H9 (cell line): Measurements from ENCODE around the gene FGFBP2. TPM values are rescaled to one million over a fixed set of nuclear protein-coding genes. Genes with fewer than 3 reads are reported as not detected.

Experiments used
- DNase-seq: peaks from one replicate; pipeline ENCODE4 v3.0.0-alpha.2; 2017
- H2AFZ ChIP-seq: one replicate; pipeline ENCODE4 v1.6.1; 2013; ENCODE audit warnings: mild to moderate bottlenecking, low read length, control low read depth, moderate library complexity
- H2AK5ac ChIP-seq: 2 replicates; pipeline ENCODE4 v1.6.1; 2013; ENCODE audit warnings: low read length, control low read depth, mixed read lengths; ENCODE audit not compliant: insufficient read length
- H2BK120ac ChIP-seq: one replicate; pipeline ENCODE4 v1.6.1; 2013; ENCODE audit warnings: low read depth, mild to moderate bottlenecking, low read length, control low read depth, inconsistent platforms; ENCODE audit not compliant: poor library complexity, severe bottlenecking
- H2BK12ac ChIP-seq: 2 replicates; pipeline ENCODE4 v1.6.1; 2013; ENCODE audit warnings: low read length, control low read depth, mixed read lengths, low read depth; ENCODE audit not compliant: insufficient read length
- H2BK15ac ChIP-seq: 2 replicates; pipeline ENCODE4 v1.6.1; 2013; ENCODE audit warnings: low read depth, low read length, control low read depth
- H2BK20ac ChIP-seq: one replicate; pipeline ENCODE4 v1.6.1; 2013; ENCODE audit warnings: low read depth, mild to moderate bottlenecking, low read length, control low read depth, inconsistent platforms; ENCODE audit not compliant: poor library complexity, severe bottlenecking
- H2BK5ac ChIP-seq: 2 replicates; pipeline ENCODE4 v1.6.1; 2013; ENCODE audit warnings: low read length, control low read depth, mixed read lengths; ENCODE audit not compliant: insufficient read length
- H3K14ac ChIP-seq: 2 replicates; pipeline ENCODE4 v1.6.1; 2013; ENCODE audit warnings: low read length, control low read depth; ENCODE audit not compliant: insufficient read depth
- H3K18ac ChIP-seq: 2 replicates; pipeline ENCODE4 v1.6.1; 2013; ENCODE audit warnings: low read depth, mild to moderate bottlenecking, mixed read lengths, low read length, control low read depth; ENCODE audit not compliant: insufficient read length
- H3K23ac ChIP-seq: 2 replicates; pipeline ENCODE4 v1.6.1; 2013; ENCODE audit warnings: low read length, control low read depth, mixed read lengths, low read depth; ENCODE audit not compliant: insufficient read length
- H3K23me2 ChIP-seq: 2 replicates; pipeline ENCODE4 v1.6.1; 2013; ENCODE audit warnings: low read depth, mild to moderate bottlenecking, mixed read lengths, low read length, control low read depth; ENCODE audit not compliant: insufficient read length, poor library complexity, severe bottlenecking
- H3K27ac ChIP-seq: 2 replicates; pipeline ENCODE4 v1.5.1; 2013; ENCODE audit warnings: low read length, control low read depth, mixed read lengths, low read depth; ENCODE audit not compliant: insufficient read length
- H3K27me3 ChIP-seq: 2 replicates; pipeline ENCODE4 v1.6.1; 2013; ENCODE audit warnings: low read length, control low read depth, inconsistent platforms; ENCODE audit not compliant: insufficient read depth
- H3K4ac ChIP-seq: 2 replicates; pipeline ENCODE4 v1.6.1; 2013; ENCODE audit warnings: low read depth, mild to moderate bottlenecking, control low read depth, inconsistent platforms, low read length, moderate library complexity
- H3K4me1 ChIP-seq: 2 replicates; pipeline ENCODE4 v1.6.1; 2013; ENCODE audit warnings: low read length, control low read depth, inconsistent platforms; ENCODE audit not compliant: insufficient read depth
- H3K4me2 ChIP-seq: 2 replicates; pipeline ENCODE4 v1.6.1; 2013; ENCODE audit warnings: low read length, control low read depth, mixed read lengths; ENCODE audit not compliant: insufficient read length, insufficient read depth
- H3K56ac ChIP-seq: 2 replicates; pipeline ENCODE4 v1.6.1; 2013; ENCODE audit warnings: low read depth, mild to moderate bottlenecking, mixed read lengths, low read length, control low read depth; ENCODE audit not compliant: insufficient read length
- H3K79me1 ChIP-seq: 2 replicates; pipeline ENCODE4 v1.6.1; 2013; ENCODE audit warnings: low read depth, mild to moderate bottlenecking, moderate library complexity, low read length, control low read depth, inconsistent platforms; ENCODE audit not compliant: insufficient read depth, poor library complexity, severe bottlenecking
- H3K79me2 ChIP-seq: 2 replicates; pipeline ENCODE4 v1.6.1; 2013; ENCODE audit warnings: low read length, control low read depth, inconsistent platforms; ENCODE audit not compliant: insufficient read depth
- H3K9ac ChIP-seq: 2 replicates; pipeline ENCODE4 v1.6.1; 2013; ENCODE audit warnings: low read length, control low read depth, mixed read lengths; ENCODE audit not compliant: insufficient read length; ENCODE audit errors: extremely low read depth
- H3K9me3 ChIP-seq: one replicate; pipeline ENCODE4 v1.6.1; 2013; ENCODE audit warnings: low read depth, low read length, inconsistent platforms; ENCODE audit not compliant: control insufficient read depth
- H3T11ph ChIP-seq: one replicate; pipeline ENCODE4 v1.6.1; 2013; ENCODE audit warnings: mild to moderate bottlenecking, low read length, control low read depth, inconsistent platforms
- H4K20me1 ChIP-seq: one replicate; pipeline ENCODE4 v1.6.1; 2013; ENCODE audit not compliant: control insufficient read depth, insufficient read length, insufficient read depth
- H4K5ac ChIP-seq: 2 replicates; pipeline ENCODE4 v1.6.1; 2013; ENCODE audit warnings: low read depth, mild to moderate bottlenecking, mixed read lengths, low read length, control low read depth; ENCODE audit not compliant: insufficient read length
- H4K8ac ChIP-seq: replicated peaks from 2 replicates; pipeline ENCODE4 v1.6.1; 2013; ENCODE audit warnings: low read length, control low read depth, mixed read lengths, low read depth; ENCODE audit not compliant: insufficient read length
- H4K91ac ChIP-seq: 2 replicates; pipeline ENCODE4 v1.6.1; 2013; ENCODE audit warnings: low read depth, mild to moderate bottlenecking, moderate library complexity, mixed read lengths, low read length, control low read depth; ENCODE audit not compliant: insufficient read length
- H3K27ac Mint-ChIP-seq, 3 experiments: 2 replicates in 2 of 3; 3 replicates in 1 of 3; pipeline ENCODE4 v1.8.0; 2020 to 2021; ENCODE audit warnings: mixed read lengths in 3 of 3, mild to moderate bottlenecking in 1 of 3, moderate library complexity in 1 of 3
- H3K27me3 Mint-ChIP-seq: 2 replicates; pipeline ENCODE4 v1.8.0; 2021; ENCODE audit warnings: low read depth, mild to moderate bottlenecking, moderate library complexity, mixed read lengths
- H3K36me3 Mint-ChIP-seq, 3 experiments: 2 replicates in 2 of 3; 3 replicates in 1 of 3; pipeline ENCODE4 v1.8.0; 2020 to 2021; ENCODE audit warnings: low read depth in 3 of 3, mixed read lengths in 3 of 3; ENCODE audit not compliant: insufficient read depth in 1 of 3
- H3K4me1 Mint-ChIP-seq, 2 experiments: 2 replicates each; pipeline ENCODE4 v1.8.0; 2020; ENCODE audit warnings: mixed read lengths in 2 of 2
- H3K4me3 Mint-ChIP-seq, 2 experiments: 2 replicates in 1 of 2; 3 replicates in 1 of 2; pipeline ENCODE4 v1.8.0; 2020 to 2021; ENCODE audit warnings: mild to moderate bottlenecking in 2 of 2, mixed read lengths in 2 of 2, moderate library complexity in 1 of 2
- H3K9me3 Mint-ChIP-seq, 2 experiments: 2 replicates in 1 of 2; 3 replicates in 1 of 2; pipeline ENCODE4 v1.8.0; 2020; ENCODE audit warnings: mild to moderate bottlenecking in 2 of 2, mixed read lengths in 2 of 2, moderate library complexity in 1 of 2
- CTCF ChIP-seq: fragments of 200-600 bp; sonication (generic); conservative IDR thresholded peaks from 3 replicates; pipeline ENCODE4 v1.8.0; 2021; ENCODE audit warnings: antibody characterized with exemption, mild to moderate bottlenecking
- WGBS: extraction: QIAGEN DNeasy Blood & Tissue Kit; methylation state at CpG from one replicate; pipeline ENCODE4 v1.1.7; 2013; ENCODE audit warnings: missing lambda C conversion rate, low lambda C conversion rate, mixed read lengths; ENCODE audit not compliant: insufficient read length; ENCODE audit errors: extremely low coverage; 5-methylcytosine and 5-hydroxymethylcytosine counted together
- total RNA-seq: library from RNA; stranded (reverse); gene quantifications from 2 replicates; pipeline ENCODE4 v1.2.1, GENCODE V29; 2021

The FGFBP2 gene
- total RNA-seq, 1 experiment from 2014 or later, result not detected

GRCh38 chr4:16000708-16001483, 37.9 kb upstream of the FGFBP2 start:
- H3K4ac ChIP-seq, result no peak overlapping the region
- H3K23ac ChIP-seq, result no peak overlapping the region
- no peak overlapping the region for H2BK12ac ChIP-seq
- WGBS, result no CpG with 5 or more reads among the region's 12 CpGs
- H4K20me1 ChIP-seq, result no peaks in the 10 kb centered on the region
- H4K91ac ChIP-seq, result no peak overlapping the region
- no peak overlapping the region for H3K18ac ChIP-seq
- H3T11ph ChIP-seq, result no peak overlapping the region
- H2BK20ac ChIP-seq, result no peak overlapping the region
- no peaks in the 10 kb centered on the region for H3K9me3 Mint-ChIP-seq
- H3K79me2 ChIP-seq, result no peaks in the 10 kb centered on the region
- no peak overlapping the region for H2BK120ac ChIP-seq
- H3K4me1 ChIP-seq, result no peaks in the 10 kb centered on the region
- no peak for TF ChIP-seq CTCF
- H3K27ac ChIP-seq, result no peak overlapping the region
- H3K4me1 Mint-ChIP-seq, result 0 out of 4 replicates have a peak, but pooled peaks cover 0 to 5% of the 10 kb centered on the region in 2 experiments
- no peak overlapping the region for H3K4me3 Mint-ChIP-seq
- H3K79me1 ChIP-seq, result no peaks in the 10 kb centered on the region
- H3K23me2 ChIP-seq, result no peaks in the 10 kb centered on the region
- H4K5ac ChIP-seq, result no peak overlapping the region
- no peaks in the 10 kb centered on the region for H3K27me3 ChIP-seq
- H3K27me3 Mint-ChIP-seq, result no peaks in the 10 kb centered on the region
- no peak for DNase-seq
- H3K9me3 ChIP-seq, result no peaks in the 10 kb centered on the region
- peaks cover 9 to 36% (median 17%) of the 10 kb centered on the region in 3 experiments; a peak in 6 of 7 replicates for H3K36me3 Mint-ChIP-seq
- H3K56ac ChIP-seq, result no peak overlapping the region
- H3K27ac Mint-ChIP-seq, result no peak overlapping the region
- H2BK15ac ChIP-seq, result no peak overlapping the region
- no peak overlapping the region for H2BK5ac ChIP-seq
- no peak overlapping the region for H3K14ac ChIP-seq
- no peak overlapping the region for H3K9ac ChIP-seq
- H3K4me2 ChIP-seq, result no peak overlapping the region
- H4K8ac ChIP-seq, result no peak overlapping the region
- H2AK5ac ChIP-seq, result no peak overlapping the region
- H2AFZ ChIP-seq, result no peak overlapping the region
